H1 (cell line): ENCODE results near the gene LAMA4. TPM values are rescaled to one million over a fixed set of nuclear protein-coding genes. Genes with fewer than 3 reads are reported as not detected.

ENCODE experiments used
- CTCF ChIA-PET: fragments of 300-600 bp; sonication (Branson Sonifier 250); formaldehyde crosslinking; loops from one replicate; lab custom pipeline; 2021; ENCODE audit not compliant: partially characterized antibody; lab: Charles Lee
- POLR2A ChIA-PET: fragments of 300-600 bp; sonication (Branson Sonifier 250); formaldehyde crosslinking; loops from one replicate; lab custom pipeline; 2021; ENCODE audit warnings: inconsistent platforms; ENCODE audit not compliant: partially characterized antibody; lab: Charles Lee
- DNase-seq, 2 experiments: peaks; one replicate each; pipeline versions ENCODE4 v3.0.0 to v3.0.0-alpha.2; 2010 to 2022; ENCODE audit warnings: low spot score in 2 of 2, low read depth in 1 of 2, mixed read lengths in 1 of 2
- FAIRE-seq: peaks from 2 replicates; lab custom pipeline; 2011; peaks lifted over from hg19 to GRCh38; lab: Jason Lieb, UNC
- H2AFZ ChIP-seq: 2 replicates; pipeline ENCODE4 v1.8.1; 2012; ENCODE audit warnings: low read length, inconsistent platforms
- H2AK5ac ChIP-seq: 2 replicates; pipeline ENCODE4 v1.6.1; 2013; ENCODE audit warnings: low read depth, low read length
- H2BK120ac ChIP-seq: replicated peaks from 2 replicates; pipeline ENCODE3; 2013; ENCODE audit warnings: low read depth, low read length, inconsistent platforms
- H2BK12ac ChIP-seq: 2 replicates; pipeline ENCODE4 v1.6.1; 2013; ENCODE audit warnings: low read depth, low read length
- H2BK15ac ChIP-seq: 2 replicates; pipeline ENCODE4 v1.6.1; 2013; ENCODE audit warnings: low read length
- H2BK20ac ChIP-seq: 2 replicates; pipeline ENCODE4 v1.6.1; 2013; ENCODE audit warnings: low read length
- H2BK5ac ChIP-seq: 2 replicates; pipeline ENCODE4 v1.6.1; 2013; ENCODE audit warnings: low read depth, low read length
- H3K14ac ChIP-seq: 2 replicates; pipeline ENCODE4 v1.6.1; 2013; ENCODE audit warnings: inconsistent platforms; ENCODE audit not compliant: insufficient read length
- H3K18ac ChIP-seq: 2 replicates; pipeline ENCODE4 v1.6.1; 2013; ENCODE audit warnings: low read length; ENCODE audit errors: extremely low read depth
- H3K23ac ChIP-seq: 2 replicates; pipeline ENCODE4 v1.6.1; 2013; ENCODE audit warnings: inconsistent platforms; ENCODE audit not compliant: insufficient read length
- H3K23me2 ChIP-seq: 2 replicates; pipeline ENCODE4 v1.6.1; 2013; ENCODE audit warnings: low read depth, low read length
- H3K27ac ChIP-seq: 2 replicates; pipeline ENCODE4 v1.6.1; 2011; ENCODE audit warnings: low read depth, low read length, inconsistent platforms
- H3K27me3 ChIP-seq, 4 experiments: replicated peaks in 1 of 4; 1 replicate in 1 of 4; 2 replicates in 3 of 4; pipeline versions ENCODE4 v1.6.1 to v1.8.1; 2011 to 2013; ENCODE audit warnings: low read length in 3 of 4, mild to moderate bottlenecking in 3 of 4, inconsistent platforms in 2 of 4, mixed read lengths in 2 of 4, moderate library complexity in 1 of 4; ENCODE audit not compliant: control insufficient read depth in 3 of 4, insufficient read depth in 3 of 4; ENCODE audit errors: extremely low read depth in 1 of 4
- H3K36me3 ChIP-seq, 4 experiments: 2 replicates each; pipeline versions ENCODE4 v1.6.1 to v1.8.1; 2011 to 2013; ENCODE audit warnings: mild to moderate bottlenecking in 4 of 4, low read length in 3 of 4, moderate library complexity in 2 of 4, control low read depth in 1 of 4, inconsistent platforms in 1 of 4; ENCODE audit not compliant: insufficient read depth in 4 of 4, control insufficient read depth in 2 of 4
- H3K4ac ChIP-seq: replicated peaks from 2 replicates; pipeline ENCODE3; 2013; ENCODE audit warnings: low read length, low read depth, mixed read lengths, inconsistent platforms; ENCODE audit not compliant: insufficient read length
- H3K4me1 ChIP-seq, 4 experiments: replicated peaks in 1 of 4; 1 replicate in 1 of 4; 2 replicates in 3 of 4; pipeline versions ENCODE4 v1.6.1 to v1.8.1; 2011 to 2013; ENCODE audit warnings: low read length in 3 of 4, inconsistent platforms in 2 of 4, mixed read lengths in 1 of 4; ENCODE audit not compliant: insufficient read depth in 4 of 4, control insufficient read depth in 3 of 4
- H3K4me2 ChIP-seq, 2 experiments: 2 replicates each; pipeline versions ENCODE4 v1.6.1 to v1.8.1; 2011 to 2013; ENCODE audit warnings: low read depth in 2 of 2, low read length in 2 of 2, control low read depth in 1 of 2, inconsistent platforms in 1 of 2, mild to moderate bottlenecking in 1 of 2; ENCODE audit not compliant: insufficient read depth in 1 of 2
- H3K4me3 ChIP-seq, 4 experiments: fragments of 200-600, 300-600 bp in 1 of 4; sonication (generic), shearing (Covaris generic), sonication (Bioruptor Twin) in 1 of 4; 2 replicates each; pipeline versions ENCODE4 v1.5.1 to v1.8.1; 2011 to 2016; ENCODE audit warnings: low read length in 4 of 4, low read depth in 3 of 4, control low read depth in 2 of 4, inconsistent platforms in 2 of 4, mild to moderate bottlenecking in 2 of 4, mixed read lengths in 1 of 4, moderate library complexity in 1 of 4; ENCODE audit not compliant: insufficient read depth in 2 of 4; ENCODE audit errors: extremely low read depth in 1 of 4
- H3K56ac ChIP-seq: replicated peaks from 2 replicates; pipeline ENCODE3; 2013; ENCODE audit warnings: low read depth, mild to moderate bottlenecking, mixed read lengths, low read length, inconsistent platforms; ENCODE audit not compliant: insufficient read length
- H3K79me1 ChIP-seq: 2 replicates; pipeline ENCODE4 v1.6.1; 2013; ENCODE audit warnings: low read depth, low read length, control low read depth
- H3K79me2 ChIP-seq, 2 experiments: 2 replicates each; pipeline versions ENCODE4 v1.6.1 to v1.8.1; 2012 to 2013; ENCODE audit warnings: low read length in 2 of 2, mild to moderate bottlenecking in 2 of 2, inconsistent platforms in 1 of 2; ENCODE audit not compliant: insufficient read depth in 2 of 2, control insufficient read depth in 1 of 2
- H3K9ac ChIP-seq, 4 experiments: replicated peaks in 1 of 4; 1 replicate in 1 of 4; 2 replicates in 3 of 4; pipeline versions ENCODE4 v1.6.1 to v1.8.1; 2011 to 2013; ENCODE audit warnings: low read depth in 3 of 4, low read length in 3 of 4, control low read depth in 2 of 4, mild to moderate bottlenecking in 2 of 4, moderate library complexity in 2 of 4, inconsistent platforms in 1 of 4; ENCODE audit errors: extremely low read depth in 1 of 4
- H3K9me3 ChIP-seq, 2 experiments: 2 replicates each; pipeline versions ENCODE4 v1.6.1 to v1.8.1; 2012 to 2013; ENCODE audit warnings: mild to moderate bottlenecking in 2 of 2, moderate library complexity in 2 of 2, control low read depth in 1 of 2, inconsistent platforms in 1 of 2, low read depth in 1 of 2, low read length in 1 of 2, mixed read lengths in 1 of 2; ENCODE audit not compliant: insufficient read depth in 2 of 2
- H4K20me1 ChIP-seq, 2 experiments: replicated peaks in 1 of 2; 2 replicates each; pipeline versions ENCODE3 to v1.8.1; 2011 to 2013; ENCODE audit warnings: inconsistent platforms in 2 of 2, low read length in 2 of 2, mild to moderate bottlenecking in 1 of 2; ENCODE audit not compliant: insufficient read depth in 2 of 2, control insufficient read depth in 1 of 2
- H4K5ac ChIP-seq: 2 replicates; pipeline ENCODE4 v1.6.1; 2013; ENCODE audit warnings: low read length, low read depth, mixed read lengths, inconsistent platforms; ENCODE audit not compliant: insufficient read length
- H4K8ac ChIP-seq: 2 replicates; pipeline ENCODE4 v1.8.0; 2013; ENCODE audit warnings: mild to moderate bottlenecking, moderate library complexity, low read length, inconsistent platforms; ENCODE audit not compliant: insufficient read depth; ENCODE audit errors: extremely low read depth
- H4K91ac ChIP-seq: replicated peaks from 2 replicates; pipeline ENCODE3; 2013; ENCODE audit warnings: low read length, mixed read lengths, inconsistent platforms; ENCODE audit not compliant: insufficient read length
- ATF2 ChIP-seq: IDR thresholded peaks from 2 replicates; pipeline ENCODE4 v1.6.1; 2012; ENCODE audit warnings: low read length, inconsistent platforms
- BACH1 ChIP-seq: IDR thresholded peaks from 2 replicates; pipeline ENCODE4 v1.6.1; 2012; ENCODE audit warnings: low read length, improper control_type of control experiment
- BRCA1 ChIP-seq: IDR thresholded peaks from 2 replicates; pipeline ENCODE4 v1.6.1; 2012; ENCODE audit warnings: low read depth, low read length, improper control_type of control experiment
- CEBPB ChIP-seq: IDR thresholded peaks from 2 replicates; pipeline ENCODE4 v1.6.1; 2012; ENCODE audit warnings: low read depth, low read length
- CHD2 ChIP-seq: IDR thresholded peaks from 2 replicates; pipeline ENCODE4 v1.6.1; 2012; ENCODE audit warnings: low read length, improper control_type of control experiment
- HDAC6 ChIP-seq: IDR thresholded peaks from one replicate; pipeline ENCODE4 v1.7.1; 2012; ENCODE audit warnings: low read depth, mild to moderate bottlenecking, inconsistent platforms, low read length, moderate library complexity
- JUN ChIP-seq: IDR thresholded peaks from 2 replicates; pipeline ENCODE4 v1.6.1; 2011; ENCODE audit warnings: low read depth, mild to moderate bottlenecking, improper control_type of control experiment, low read length
- NRF1 ChIP-seq: IDR thresholded peaks from 2 replicates; pipeline ENCODE4 v1.6.1; 2011; ENCODE audit warnings: mild to moderate bottlenecking, low read depth, low read length, improper control_type of control experiment
- RFX5 ChIP-seq: IDR thresholded peaks from 2 replicates; pipeline ENCODE4 v1.6.1; 2011; ENCODE audit warnings: low read depth, low read length, improper control_type of control experiment, borderline replicate concordance
- SAP30 ChIP-seq: fragments of 300-600 bp; sonication (generic); IDR thresholded peaks from 2 replicates; pipeline ENCODE4 v1.7.1; 2012; ENCODE audit warnings: low read length, moderate library complexity, mild to moderate bottlenecking, inconsistent platforms; ENCODE audit not compliant: insufficient read depth, insufficient replicate concordance
- SP2 ChIP-seq: IDR thresholded peaks from 2 replicates; pipeline ENCODE4 v1.6.1; 2012; ENCODE audit warnings: mild to moderate bottlenecking, low read length, inconsistent platforms
- SP4 ChIP-seq: IDR thresholded peaks from 2 replicates; pipeline ENCODE4 v1.6.1; 2012; ENCODE audit warnings: low read length, inconsistent platforms
- TEAD4 ChIP-seq: IDR thresholded peaks from 2 replicates; pipeline ENCODE4 v1.6.1; 2012; ENCODE audit warnings: low read depth, low read length, inconsistent platforms, mixed read lengths
- YY1 ChIP-seq: IDR thresholded peaks from 2 replicates; pipeline ENCODE4 v1.6.1; 2011; ENCODE audit warnings: low read depth, mild to moderate bottlenecking, low read length
- polyA plus RNA-seq, 7 experiments: library from polyadenylated mRNA; depleted of rRNA in 3 of 7; stranded (reverse) in 5 of 7; unstranded in 2 of 7; fragments of >200 nt in 5 of 7; fragments of 200-250 nt in 2 of 7; gene quantifications; 1 replicate in 5 of 7; 2 replicates in 1 of 7; 4 replicates in 1 of 7; pipeline versions ENCODE4 v1.2.1 to v1.2.3, GENCODE V29; 2011 to 2013; ENCODE audit warnings: missing spikeins in 2 of 7, mixed read lengths in 2 of 7
- total RNA-seq: library from RNA; stranded (reverse); fragmentation: NEBNext Ultra II Directional; extraction: Animal tissue kit (Norgen Biotek cat#: 25700); gene quantifications from 2 replicates; pipeline ENCODE4 v1.2.1, GENCODE V29; 2021

The LAMA4 gene
- total and polyA plus RNA-seq, 2 of the 8 experiments (the other 6 are each of a cell fraction or from before 2014, with no cell fraction given) = 0.95 to 1.5 TPM

GRCh38 chr6:112241820-112242429, 12.4 kb downstream of the LAMA4 start:
- Histone ChIP-seq H2BK15ac (no peak overlapping the region), H3K4me1 (peaks cover 0 to 7% (median 3%) of the 10 kb centered on the region in 4 experiments; a peak in 4 of 7 replicates), H2BK120ac (no peak overlapping the region), H3K4ac (no peak overlapping the region), H3K56ac (no peak overlapping the region), H2BK5ac (no peak overlapping the region), H3K36me3 (no peaks in the 10 kb centered on the region), H2AFZ (no peak overlapping the region), H2BK20ac (no peak overlapping the region), H3K23ac (no peak overlapping the region), H4K91ac (no peak overlapping the region), H2AK5ac (no peak overlapping the region), H4K8ac (no peak overlapping the region), H3K14ac (no peak overlapping the region), H3K4me3 (no peak overlapping the region), H3K9me3 (no peaks in the 10 kb centered on the region), H3K79me2 (no peaks in the 10 kb centered on the region), H3K18ac (no peak overlapping the region), H3K23me2 (no peaks in the 10 kb centered on the region; the same call in 1 of the 2 replicates), H4K20me1 (no peaks in the 10 kb centered on the region), H4K5ac (no peak overlapping the region), H2BK12ac (no peak overlapping the region), H3K27me3 (no peaks in the 10 kb centered on the region), H3K4me2 (no peak overlapping the region), H3K79me1 (no peaks in the 10 kb centered on the region), H3K27ac (no peak overlapping the region), H3K9ac (no peak overlapping the region)
- DNase-seq (no peak), FAIRE-seq (no peak)
- ChIA-PET CTCF (interaction anchor here (0.6 to 0.9 kb wide), 2 partner anchors 8 to 62 kb away, joined by 3 to 5 read pairs; no protein-coding TSS in a partner anchor), POLR2A (no interaction called here)
- TF ChIP-seq YY1 (no peak), BACH1 (no peak), CEBPB (no peak), HDAC6 (no peak), ATF2 (no peak), RFX5 (no peak), SP4 (no peak), NRF1 (no peak), SAP30 (no peak), JUN (no peak), TEAD4 (no peak), SP2 (no peak), BRCA1 (no peak), CHD2 (no peak)
